Endothelial cell of umbilical vein (primary cell): ENCODE measurements around the gene MANF. TPM values are rescaled to one million over a fixed set of nuclear protein-coding genes. Genes with fewer than 3 reads are reported as not detected.

Experiments used
- BruUV-seq: library from RNA; stranded (reverse); fragments of 400-500 nt; replicated peaks from 2 replicates; lab custom pipeline; 2021; lab: Mats Ljungman, UMichigan
- CTCF ChIA-PET: fragments of 300-600, 350-600 bp; sonication (Branson Sonifier 250); formaldehyde crosslinking; loops from one replicate; lab custom pipeline; 2021; ENCODE audit warnings: antibody characterized with exemption, inconsistent platforms; lab: Charles Lee
- POLR2A ChIA-PET: fragments of 300-600, 350-600 bp; sonication (Branson Sonifier 250); formaldehyde crosslinking; loops from one replicate; lab custom pipeline; 2021; ENCODE audit warnings: antibody characterized with exemption, inconsistent platforms; lab: Charles Lee
- DNase-seq: peaks from one replicate; pipeline ENCODE4 v3.0.0-alpha.2; 2011; ENCODE audit warnings: low read depth, low spot score
- FAIRE-seq: peaks from 2 replicates; lab custom pipeline; 2011; peaks lifted over from hg19 to GRCh38; lab: Jason Lieb, UNC
- H2AFZ ChIP-seq: 2 replicates; pipeline ENCODE4 v1.6.0; 2012; ENCODE audit warnings: low read depth, low read length, control low read depth, inconsistent platforms
- H3K27ac ChIP-seq: 2 replicates; pipeline ENCODE4 v1.5.1; 2011; ENCODE audit warnings: low read depth, mild to moderate bottlenecking, control low read depth, low read length, moderate library complexity; ENCODE audit not compliant: insufficient read depth
- H3K27me3 ChIP-seq, 2 experiments: 2 replicates each; pipeline versions ENCODE4 v1.6.0 to v1.6.1; 2011; ENCODE audit warnings: low read length in 2 of 2, mixed read lengths in 1 of 2; ENCODE audit not compliant: control insufficient read depth in 2 of 2, insufficient read depth in 2 of 2
- H3K36me3 ChIP-seq, 2 experiments: 2 replicates in 1 of 2; 3 replicates in 1 of 2; pipeline ENCODE4 v1.5.1; 2011; ENCODE audit warnings: low read length in 2 of 2, mild to moderate bottlenecking in 1 of 2, moderate library complexity in 1 of 2; ENCODE audit not compliant: control insufficient read depth in 2 of 2, insufficient read depth in 2 of 2; ENCODE audit errors: extremely low read depth in 1 of 2
- H3K4me1 ChIP-seq: 3 replicates; pipeline ENCODE4 v1.5.1; 2011; ENCODE audit warnings: mild to moderate bottlenecking, low read length; ENCODE audit not compliant: control insufficient read depth, insufficient read depth; ENCODE audit errors: extremely low read depth
- H3K4me2 ChIP-seq: 2 replicates; pipeline ENCODE4 v1.6.1; 2011; ENCODE audit warnings: low read length, control low read depth, mixed read lengths; ENCODE audit not compliant: insufficient read depth
- H3K4me3 ChIP-seq, 3 experiments: fragments of 200-600 bp in 1 of 3; sonication (generic), shearing (Covaris generic) in 1 of 3; replicated peaks in 1 of 3; 2 replicates each; pipeline ENCODE4 v1.5.1; 2011 to 2016; ENCODE audit warnings: control low read depth in 3 of 3, low read length in 3 of 3, mild to moderate bottlenecking in 2 of 3, inconsistent platforms in 1 of 3, low read depth in 1 of 3, moderate library complexity in 1 of 3; ENCODE audit not compliant: insufficient read depth in 1 of 3
- H3K79me2 ChIP-seq: 2 replicates; pipeline ENCODE4 v1.6.0; 2012; ENCODE audit warnings: low read length, inconsistent platforms; ENCODE audit not compliant: control insufficient read depth, insufficient read depth
- H3K9ac ChIP-seq: replicated peaks from 2 replicates; pipeline ENCODE3; 2011; ENCODE audit warnings: low read length, control low read depth; ENCODE audit not compliant: insufficient read depth; ENCODE audit errors: extremely low read depth
- H3K9me1 ChIP-seq: replicated peaks from 3 replicates; pipeline ENCODE4 v1.6.0; 2011; ENCODE audit warnings: mild to moderate bottlenecking, low read length; ENCODE audit not compliant: control insufficient read depth, insufficient read depth; ENCODE audit errors: extremely low read depth
- H3K9me3 ChIP-seq: replicated peaks from 2 replicates; pipeline ENCODE4 v1.5.1; 2012; ENCODE audit warnings: low read length, inconsistent platforms; ENCODE audit not compliant: control insufficient read depth, insufficient read depth
- H4K20me1 ChIP-seq: replicated peaks from 2 replicates; pipeline ENCODE3; 2011; ENCODE audit warnings: mild to moderate bottlenecking, low read length; ENCODE audit not compliant: control insufficient read depth, insufficient read depth; ENCODE audit errors: extremely low read depth
- EZH2 ChIP-seq: IDR thresholded peaks from 2 replicates; pipeline ENCODE4 v1.6.1; 2012; ENCODE audit warnings: borderline replicate concordance, low read depth, mild to moderate bottlenecking, moderate library complexity, low read length, inconsistent platforms; ENCODE audit not compliant: severe bottlenecking
- FOS ChIP-seq: IDR thresholded peaks from 2 replicates; pipeline ENCODE4 v1.6.1; 2011; ENCODE audit warnings: mild to moderate bottlenecking, low read length, moderate library complexity, borderline replicate concordance; ENCODE audit not compliant: insufficient read depth
- GATA2 ChIP-seq: IDR thresholded peaks from 2 replicates; pipeline ENCODE4 v1.7.0; 2011; ENCODE audit warnings: low read depth, mild to moderate bottlenecking, moderate library complexity, mixed read lengths, low read length; ENCODE audit not compliant: insufficient read length, insufficient read depth
- JUN ChIP-seq: IDR thresholded peaks from 2 replicates; pipeline ENCODE4 v1.6.1; 2011; ENCODE audit warnings: borderline replicate concordance, low read depth; ENCODE audit not compliant: insufficient read length, insufficient read depth
- MYC ChIP-seq: IDR thresholded peaks from one replicate; pipeline ENCODE4 v1.6.1; 2011; ENCODE audit warnings: mild to moderate bottlenecking, low read depth, low read length
- POLR2A ChIP-seq: IDR thresholded peaks from 2 replicates; pipeline ENCODE4 v1.6.1; 2012; ENCODE audit warnings: low read depth, mild to moderate bottlenecking, control low read depth, low read length
- POLR2AphosphoS5 ChIP-seq: IDR thresholded peaks from 2 replicates; pipeline ENCODE4 v1.6.1; 2012; ENCODE audit warnings: low read depth, mild to moderate bottlenecking, control low read depth, low read length, moderate library complexity; ENCODE audit not compliant: insufficient read depth
- dilution Hi-C: fragments of 300-500 bp; cut with MboI; formaldehyde crosslinking; loops from one replicate; pipeline ENCODE4 v1.15.0; 2019; ENCODE audit warnings: low sequenced_read_pairs; ENCODE audit not compliant: extremely low pct_ligation_motif_present
- intact Hi-C: fragments of 100-400 bp; cut with micrococcal nuclease; formaldehyde crosslinking; loops from one replicate; pipeline ENCODE4 v1.10.0; 2022
- polyA plus RNA-seq, 4 experiments: library from polyadenylated mRNA; depleted of rRNA in 3 of 4; stranded (reverse) in 3 of 4; unstranded in 1 of 4; fragments of >200 nt; gene quantifications; 2 replicates each; pipeline versions ENCODE4 v1.2.1 to v1.2.3, GENCODE V29; 2011 to 2012; ENCODE audit warnings: missing spikeins in 1 of 4
- total RNA-seq: library from RNA; stranded (reverse); gene quantifications from 2 replicates; pipeline ENCODE4 v1.2.3, GENCODE V29; 2021
- TF ChIP-seq, protein P1 (sequence below): IDR thresholded peaks from 2 replicates; pipeline ENCODE4 v1.6.1; 2011; ENCODE audit not compliant: insufficient read depth, insufficient read length
- TF ChIP-seq, protein P2 (sequence below), 2 donors: IDR thresholded peaks; 1 replicate in 1 of 2; 2 replicates in 1 of 2; pipeline ENCODE4 v1.5.1; 2011; ENCODE audit warnings: low read length in 2 of 2, mild to moderate bottlenecking in 2 of 2, moderate library complexity in 2 of 2, control low read depth in 1 of 2, inconsistent platforms in 1 of 2, low read depth in 1 of 2; ENCODE audit not compliant: insufficient read depth in 1 of 2; ENCODE audit errors: extremely low read depth in 1 of 2

The MANF gene
- total and polyA plus RNA-seq, 2 donors (not counting 3 experiments of a cell fraction or from before 2014, with no cell fraction given): 100 to 248 TPM

DNA sequence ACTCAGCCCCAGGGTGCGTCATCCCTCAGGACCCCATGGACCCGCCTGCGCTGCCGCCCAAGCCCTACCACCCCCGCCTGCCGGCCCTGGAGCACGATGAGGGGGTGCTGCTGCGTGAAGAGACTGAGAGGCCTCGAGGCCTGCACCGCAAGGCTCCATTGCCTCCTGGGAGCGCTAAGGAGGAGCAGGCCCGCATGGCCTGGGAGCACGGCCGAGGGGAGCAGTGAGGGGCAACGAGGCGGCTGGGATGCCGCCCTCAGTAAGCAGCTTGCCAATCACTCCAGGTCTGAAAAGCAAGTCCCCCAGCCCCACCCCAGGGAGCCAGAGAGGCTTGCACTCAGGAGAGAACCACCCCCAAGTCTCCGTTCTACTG lies 3.8 kb upstream of the MANF start:
- Histone ChIP-seq H4K20me1 (no peaks in the 10 kb centered on the region), H3K27me3 (no peaks in the 10 kb centered on the region), H3K4me1 (peaks cover 11% of the 10 kb centered on the region), H3K4me2 (no peak overlapping the region), H3K36me3 (no peaks in the 10 kb centered on the region), H2AFZ (no peak overlapping the region), H3K9me1 (no peaks in the 10 kb centered on the region), H3K4me3 (no peak overlapping the region), H3K27ac (no peak overlapping the region), H3K9ac (no peak overlapping the region), H3K9me3 (no peaks in the 10 kb centered on the region), H3K79me2 (peaks cover 18% of the 10 kb centered on the region)
- dilution Hi-C loops (no loop called here), intact Hi-C loops (loop anchor here (10.0 kb wide), 1 partner anchor 563 kb away; the partner anchor contains the start of genes PARP3 and RRP9)
- TF ChIP-seq, protein P1, sequence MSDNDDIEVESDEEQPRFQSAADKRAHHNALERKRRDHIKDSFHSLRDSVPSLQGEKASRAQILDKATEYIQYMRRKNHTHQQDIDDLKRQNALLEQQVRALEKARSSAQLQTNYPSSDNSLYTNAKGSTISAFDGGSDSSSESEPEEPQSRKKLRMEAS: no peak
- TF ChIP-seq POLR2AphosphoS5 (no peak), JUN (no peak), EZH2 (no peak), MYC (no peak), FOS (no peak), POLR2A (no peak), GATA2 (no peak)
- TF ChIP-seq, protein P2, sequence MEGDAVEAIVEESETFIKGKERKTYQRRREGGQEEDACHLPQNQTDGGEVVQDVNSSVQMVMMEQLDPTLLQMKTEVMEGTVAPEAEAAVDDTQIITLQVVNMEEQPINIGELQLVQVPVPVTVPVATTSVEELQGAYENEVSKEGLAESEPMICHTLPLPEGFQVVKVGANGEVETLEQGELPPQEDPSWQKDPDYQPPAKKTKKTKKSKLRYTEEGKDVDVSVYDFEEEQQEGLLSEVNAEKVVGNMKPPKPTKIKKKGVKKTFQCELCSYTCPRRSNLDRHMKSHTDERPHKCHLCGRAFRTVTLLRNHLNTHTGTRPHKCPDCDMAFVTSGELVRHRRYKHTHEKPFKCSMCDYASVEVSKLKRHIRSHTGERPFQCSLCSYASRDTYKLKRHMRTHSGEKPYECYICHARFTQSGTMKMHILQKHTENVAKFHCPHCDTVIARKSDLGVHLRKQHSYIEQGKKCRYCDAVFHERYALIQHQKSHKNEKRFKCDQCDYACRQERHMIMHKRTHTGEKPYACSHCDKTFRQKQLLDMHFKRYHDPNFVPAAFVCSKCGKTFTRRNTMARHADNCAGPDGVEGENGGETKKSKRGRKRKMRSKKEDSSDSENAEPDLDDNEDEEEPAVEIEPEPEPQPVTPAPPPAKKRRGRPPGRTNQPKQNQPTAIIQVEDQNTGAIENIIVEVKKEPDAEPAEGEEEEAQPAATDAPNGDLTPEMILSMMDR (IDR thresholded peaks at IDR 0.05; ENCODE audit: extremely low read depth in 1 of 2, insufficient read depth in 1 of 2, low read depth in 1 of 2, low read length in 2 of 2): no peak
- no peak for FAIRE-seq
- POLR2A ChIA-PET: no interaction called here
- CTCF ChIA-PET: interaction anchor here (1.6 to 5.0 kb wide), 2 partner anchors 9 to 281 kb away, joined by 6 to 27 read pairs; no protein-coding TSS in a partner anchor
- BruUV-seq: no TSS peak
- no peak for DNase-seq
